ENCODE measurements around the gene KRTAP5-3. TPM values are rescaled to one million over a fixed set of nuclear protein-coding genes. Genes with fewer than 3 reads are reported as not detected.
A peak's percentile ranks its signal among the peaks of the same experiment; 100 is the strongest.

Gene KRTAP5-3
- total RNA-seq, 2 donors from 2014 or later: not detected

DNA sequence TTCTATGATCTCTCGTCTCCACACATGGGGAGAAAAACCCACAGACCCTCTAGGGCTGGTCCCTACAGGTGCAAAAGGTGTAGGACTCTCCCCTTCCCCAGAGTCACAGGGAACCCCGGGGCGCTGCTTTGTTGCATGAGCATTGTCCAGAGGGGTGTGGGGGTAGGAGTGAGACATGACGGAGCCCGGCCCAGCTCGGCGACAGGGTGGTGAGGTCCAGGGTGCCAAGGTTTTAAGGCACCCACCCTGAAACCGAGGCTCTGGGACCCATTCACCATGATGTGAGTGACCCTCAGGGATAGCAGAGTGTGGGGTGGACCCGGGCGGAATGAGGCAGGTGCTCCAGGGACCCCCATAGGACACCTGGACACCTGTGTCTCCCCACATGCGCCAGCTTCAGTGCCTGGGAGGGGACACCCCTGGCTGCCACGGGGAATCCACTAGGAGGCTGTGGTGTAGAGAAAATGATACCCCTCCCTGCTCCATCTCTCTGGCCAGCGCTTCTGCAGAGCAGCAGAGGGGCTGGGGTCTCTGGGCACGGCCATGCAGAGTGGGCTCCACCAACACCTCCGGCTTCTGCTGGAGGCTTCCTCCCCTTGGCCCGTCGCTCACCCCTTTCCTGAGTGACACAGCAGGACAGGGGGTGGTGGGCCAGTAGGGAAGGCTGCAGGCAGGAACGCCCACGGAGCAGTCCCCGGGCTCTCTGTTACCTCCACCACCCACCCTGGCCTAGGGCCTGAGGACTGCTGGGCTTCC is 36.5 kb upstream of the KRTAP5-3 start:
- DNase-seq (ENCODE audit: low spot score): no peak
- TF ChIP-seq, protein P1, sequence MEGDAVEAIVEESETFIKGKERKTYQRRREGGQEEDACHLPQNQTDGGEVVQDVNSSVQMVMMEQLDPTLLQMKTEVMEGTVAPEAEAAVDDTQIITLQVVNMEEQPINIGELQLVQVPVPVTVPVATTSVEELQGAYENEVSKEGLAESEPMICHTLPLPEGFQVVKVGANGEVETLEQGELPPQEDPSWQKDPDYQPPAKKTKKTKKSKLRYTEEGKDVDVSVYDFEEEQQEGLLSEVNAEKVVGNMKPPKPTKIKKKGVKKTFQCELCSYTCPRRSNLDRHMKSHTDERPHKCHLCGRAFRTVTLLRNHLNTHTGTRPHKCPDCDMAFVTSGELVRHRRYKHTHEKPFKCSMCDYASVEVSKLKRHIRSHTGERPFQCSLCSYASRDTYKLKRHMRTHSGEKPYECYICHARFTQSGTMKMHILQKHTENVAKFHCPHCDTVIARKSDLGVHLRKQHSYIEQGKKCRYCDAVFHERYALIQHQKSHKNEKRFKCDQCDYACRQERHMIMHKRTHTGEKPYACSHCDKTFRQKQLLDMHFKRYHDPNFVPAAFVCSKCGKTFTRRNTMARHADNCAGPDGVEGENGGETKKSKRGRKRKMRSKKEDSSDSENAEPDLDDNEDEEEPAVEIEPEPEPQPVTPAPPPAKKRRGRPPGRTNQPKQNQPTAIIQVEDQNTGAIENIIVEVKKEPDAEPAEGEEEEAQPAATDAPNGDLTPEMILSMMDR (IDR thresholded peaks at IDR 0.05): no peak
- H3K36me3 ChIP-seq: no peaks in the 10 kb centered on the region

DNA sequence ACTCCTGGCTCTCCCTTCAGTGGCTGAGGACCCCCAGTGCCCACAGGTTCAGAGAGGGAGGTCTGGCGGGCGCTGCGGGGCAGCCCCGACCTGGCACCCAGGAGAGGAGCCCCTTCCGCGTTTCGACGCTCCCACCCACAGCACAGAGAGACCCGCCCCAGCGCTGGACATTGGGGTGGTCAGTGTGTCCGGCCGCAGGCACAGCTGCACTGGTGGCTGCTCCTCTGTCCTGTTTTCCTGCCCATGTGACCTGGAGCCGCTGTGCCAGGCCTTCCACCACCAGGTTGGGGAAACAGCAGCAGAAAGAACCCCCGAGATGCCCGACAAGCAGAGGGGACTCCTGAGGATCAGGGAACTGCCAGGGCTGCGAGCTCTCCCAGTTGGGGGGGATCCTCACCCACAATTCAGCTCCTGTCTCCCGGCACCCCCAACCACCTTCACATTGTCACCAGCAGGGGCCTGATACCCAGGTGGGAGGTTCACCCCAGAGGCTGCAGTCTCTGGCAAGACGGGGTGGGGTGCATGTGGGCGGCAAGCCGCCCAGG is 35.0 kb upstream of the KRTAP5-3 start:
- TF ChIP-seq, protein P1 (IDR thresholded peaks at IDR 0.05): no peak
- Histone ChIP-seq H3K36me3 (no peaks in the 10 kb centered on the region), H3K4me1 (no peaks in the 10 kb centered on the region), H3K27ac (no peak overlapping the region), H3K27me3 (no peaks in the 10 kb centered on the region), H3K9me3 (no peaks in the 10 kb centered on the region), H3K4me3 (no peak overlapping the region)
- no peak for DNase-seq (ENCODE audit: low spot score)

More for the DNA sequence above, 36.5 kb upstream of the KRTAP5-3 start:
- no peaks in the 10 kb centered on the region for H3K9me3 ChIP-seq
- H3K27ac ChIP-seq: no peak overlapping the region
- no peak overlapping the region for H3K4me3 ChIP-seq
- no peaks in the 10 kb centered on the region for H3K27me3 ChIP-seq
- H3K4me1 ChIP-seq: no peaks in the 10 kb centered on the region

DNA sequence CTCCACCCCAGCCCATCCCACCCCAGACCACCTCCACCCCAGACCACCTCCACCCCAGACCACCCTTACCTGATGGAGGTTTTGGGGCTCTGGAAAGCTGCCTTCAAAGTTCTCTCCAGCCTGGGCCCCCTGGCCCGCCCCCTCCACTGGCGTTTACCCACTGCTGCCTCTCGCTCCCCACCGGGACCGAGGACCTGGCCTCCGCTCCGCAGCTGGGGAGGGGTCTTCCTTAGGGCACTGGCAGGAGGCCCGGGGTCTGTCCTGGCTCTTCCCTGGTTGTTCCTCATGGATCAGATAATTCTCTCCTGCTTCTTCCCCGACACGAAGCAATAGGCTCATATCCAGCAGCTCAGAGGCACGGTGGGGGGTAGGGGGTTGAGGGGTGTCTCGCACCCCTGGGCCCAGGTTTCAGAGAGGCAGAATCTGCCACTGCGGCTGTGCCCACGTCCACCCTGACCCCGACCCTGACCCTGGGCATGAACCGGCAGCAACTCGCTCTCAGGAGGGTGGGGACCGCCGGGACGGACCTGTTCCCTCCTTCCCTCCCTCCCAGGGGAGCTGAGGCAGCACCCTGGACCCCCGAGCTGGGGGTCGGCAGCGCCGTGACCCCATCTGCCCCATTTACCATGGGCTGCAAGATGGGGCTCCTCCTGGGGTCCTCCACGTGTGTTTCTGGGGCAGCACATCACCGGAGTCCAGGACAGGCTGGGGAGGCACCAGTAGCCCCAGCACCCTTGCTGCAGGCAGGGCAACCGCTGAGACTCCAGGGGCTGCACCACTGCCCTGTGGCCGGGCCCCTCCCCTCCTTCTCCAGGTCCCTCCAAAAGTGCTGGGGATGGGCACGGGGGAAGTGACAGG is 34.3 kb upstream of the KRTAP5-3 start:
- Histone ChIP-seq H3K36me3 (no peaks in the 10 kb centered on the region), H3K9me3 (no peaks in the 10 kb centered on the region), H3K27ac (no peak overlapping the region), H3K4me1 (no peaks in the 10 kb centered on the region), H3K4me3 (no peak overlapping the region), H3K27me3 (no peaks in the 10 kb centered on the region)
- DNase-seq (ENCODE audit: low spot score): no peak
- TF ChIP-seq, protein P1 (IDR thresholded peaks at IDR 0.05): no peak

DNA sequence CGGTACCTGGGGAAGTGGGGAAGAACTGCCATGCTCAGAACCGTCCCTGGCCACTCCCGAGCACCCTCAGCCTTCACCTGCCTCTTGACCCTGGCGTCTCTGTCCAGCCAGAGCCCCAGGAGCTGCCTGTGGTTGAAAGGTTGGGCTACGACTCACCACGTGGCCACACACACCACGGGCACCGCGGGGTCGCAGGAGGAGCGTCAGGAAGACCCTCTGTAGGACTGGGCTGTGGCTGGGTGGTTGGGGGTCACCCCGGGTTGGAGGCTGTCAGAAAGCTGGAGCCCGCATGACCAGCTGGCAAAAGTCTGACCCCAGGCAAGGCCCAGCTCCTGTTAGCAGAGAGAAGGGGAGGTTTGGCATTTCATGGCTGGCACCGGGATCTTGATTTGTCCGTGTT is 32.8 kb upstream of the KRTAP5-3 start:
- no peaks in the 10 kb centered on the region for H3K9me3 ChIP-seq
- no peaks in the 10 kb centered on the region for H3K27me3 ChIP-seq
- TF ChIP-seq, protein P1 (IDR thresholded peaks at IDR 0.05): no peak
- no peak for DNase-seq (ENCODE audit: low spot score)
- no peaks in the 10 kb centered on the region for H3K4me1 ChIP-seq
- no peaks in the 10 kb centered on the region for H3K36me3 ChIP-seq
- no peak overlapping the region for H3K4me3 ChIP-seq
- no peak overlapping the region for H3K27ac ChIP-seq

DNA sequence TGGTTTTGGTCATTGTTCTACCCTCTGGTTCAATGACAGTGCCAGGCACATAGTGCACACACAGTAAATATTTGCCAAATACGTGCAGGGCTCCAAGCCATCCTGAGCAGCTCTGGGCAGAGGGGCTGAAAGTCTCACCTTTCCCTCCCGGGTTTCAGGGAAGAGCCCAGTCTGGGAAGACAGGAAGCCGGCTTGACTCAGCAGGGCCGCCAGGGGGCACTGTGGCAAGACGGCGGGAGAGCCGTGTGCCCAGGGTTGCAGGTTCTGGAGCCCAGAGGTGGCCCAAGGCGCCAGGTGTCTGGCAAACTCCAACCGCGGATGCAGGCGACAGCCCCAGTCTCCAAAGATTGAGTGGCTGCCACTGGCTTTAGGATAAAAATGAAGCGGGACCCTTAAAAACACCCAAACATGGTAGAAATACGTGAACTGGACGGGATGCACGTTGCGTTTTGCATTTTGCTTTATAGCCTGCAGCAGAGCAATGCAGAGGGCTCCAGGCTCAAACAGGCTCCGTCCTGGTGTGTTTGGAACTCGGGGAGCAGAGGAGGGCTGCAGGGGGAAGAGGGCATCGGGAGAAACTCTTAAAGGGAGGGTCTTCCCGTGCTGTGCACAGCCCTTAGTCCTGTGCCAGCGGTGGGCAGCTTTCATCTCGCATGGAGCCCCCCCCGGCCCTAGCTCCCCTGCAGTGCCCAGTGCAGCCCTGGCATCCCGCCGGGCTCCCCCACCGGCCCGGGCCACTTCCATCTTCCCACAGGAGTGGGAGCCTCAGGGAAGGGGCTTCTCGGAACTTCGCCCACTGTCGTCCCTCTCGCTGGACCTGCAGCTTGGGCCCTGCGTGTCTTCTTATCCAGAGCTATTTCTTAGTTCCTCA is 32.0 kb upstream of the KRTAP5-3 start:
- Histone ChIP-seq H3K4me3 (no peak overlapping the region), H3K9me3 (no peaks in the 10 kb centered on the region), H3K27me3 (no peaks in the 10 kb centered on the region), H3K4me1 (no peaks in the 10 kb centered on the region), H3K36me3 (no peaks in the 10 kb centered on the region), H3K27ac (no peak overlapping the region)
- TF ChIP-seq, protein P1 (IDR thresholded peaks at IDR 0.05): peak; percentile 34 to 79
- DNase-seq (ENCODE audit: low spot score): no peak

Measured in right atrium auricular region (tissue), 2 donors.